Central memory CD8-positive, alpha-beta T cell (primary cell): ENCODE results near the gene KPNA5.
A peak's percentile ranks its signal among the peaks of the same experiment; 100 is the strongest.
"Not testable (repeated sequence)": the region's sequence is repeated elsewhere in the genome, so short reads cannot be mapped to it uniquely, and the experiment has no call there.

Experiments
- ATAC-seq: fragments of 150-1000 bp; cut with Tn5 transposase; replicated peaks from 2 replicates; pipeline ENCODE4 v1.10.0; 2022; ENCODE audit warnings: mild to moderate bottlenecking, moderate FRiP score, moderate number of reproducible peaks; ENCODE audit not compliant: poor library complexity, severe bottlenecking; ENCODE audit errors: extremely low read depth
- DNase-seq, 2 donors: peaks; one replicate each; pipeline ENCODE4 v3.0.0; 2021; ENCODE audit warnings: low spot score in 2 of 2
- H3K27ac Mint-ChIP-seq: one replicate; pipeline ENCODE4 v1.8.0; 2022; ENCODE audit warnings: low read depth, mild to moderate bottlenecking, moderate library complexity, mixed read lengths
- H3K27me3 Mint-ChIP-seq: one replicate; pipeline ENCODE4 v1.8.0; 2022; ENCODE audit warnings: mixed read lengths
- H3K36me3 Mint-ChIP-seq: one replicate; pipeline ENCODE4 v1.8.0; 2022; ENCODE audit warnings: mild to moderate bottlenecking, moderate library complexity, mixed read lengths; ENCODE audit not compliant: insufficient read depth
- H3K4me1 Mint-ChIP-seq: one replicate; pipeline ENCODE4 v1.8.0; 2022; ENCODE audit warnings: mixed read lengths
- H3K4me3 Mint-ChIP-seq: one replicate; pipeline ENCODE4 v1.8.0; 2022; ENCODE audit warnings: mild to moderate bottlenecking, moderate library complexity, mixed read lengths
- H3K9me3 Mint-ChIP-seq: one replicate; pipeline ENCODE4 v1.8.0; 2022; ENCODE audit warnings: mixed read lengths

KPNA5 gene

GRCh38 chr6:116672306-116672705 lies 8.7 kb upstream of the KPNA5 start:
- ATAC-seq (no peak), DNase-seq (no peak)
- Mint-ChIP-seq H3K9me3 (no peaks in the 10 kb centered on the region), H3K27ac (no peak overlapping the region), H3K36me3 (peaks cover 7% of the 10 kb centered on the region), H3K4me3 (no peak overlapping the region), H3K4me1 (peaks cover 13% of the 10 kb centered on the region), H3K27me3 (peaks cover 10% of the 10 kb centered on the region)

GRCh38 chr6:116676021-116676420 lies 5.0 kb upstream of the KPNA5 start:
- Mint-ChIP-seq H3K4me3 (no peak overlapping the region), H3K27me3 (no peaks in the 10 kb centered on the region), H3K27ac (no peak overlapping the region), H3K9me3 (no peaks in the 10 kb centered on the region), H3K4me1 (peaks cover 6% of the 10 kb centered on the region), H3K36me3 (peaks cover 8% of the 10 kb centered on the region)
- ATAC-seq (no peak), DNase-seq (no peak)

- Mint-ChIP-seq H3K4me3 (peak overlapping the region; percentile 99), H3K9me3 (no peaks in the 10 kb centered on the region), H3K36me3 (peaks cover 20% of the 10 kb centered on the region), H3K27me3 (no peaks in the 10 kb centered on the region), H3K27ac (peak overlapping the region; percentile 99), H3K4me1 (peaks cover 43% of the 10 kb centered on the region)
- ATAC-seq: peak; percentile 34
- DNase-seq: no peak
Observed at GRCh38 chr6:116682334-116682712, 1.3 kb downstream of the KPNA5 start.

- Mint-ChIP-seq H3K27me3 (no peaks in the 10 kb centered on the region), H3K4me3 (no peak overlapping the region), H3K27ac (no peak overlapping the region), H3K9me3 (no peaks in the 10 kb centered on the region), H3K4me1 (peaks cover 62% of the 10 kb centered on the region), H3K36me3 (peaks cover 22% of the 10 kb centered on the region)
- no peak for ATAC-seq
- no peak for DNase-seq
Observed at GRCh38 chr6:116685437-116685993, 4.5 kb downstream of the KPNA5 start.

GRCh38 chr6:116686475-116687101 lies 5.6 kb downstream of the KPNA5 start:
- H3K9me3 Mint-ChIP-seq, ATAC-seq, H3K4me3 Mint-ChIP-seq, DNase-seq, H3K27me3 Mint-ChIP-seq, H3K27ac Mint-ChIP-seq: not testable (repeated sequence)
- Mint-ChIP-seq H3K36me3 (peaks cover 21% of the 10 kb centered on the region), H3K4me1 (peaks cover 64% of the 10 kb centered on the region)

- Mint-ChIP-seq H3K4me3 (no peak overlapping the region), H3K9me3 (no peaks in the 10 kb centered on the region), H3K36me3 (peaks cover 28% of the 10 kb centered on the region), H3K27ac (no peak overlapping the region), H3K27me3 (no peaks in the 10 kb centered on the region), H3K4me1 (peaks cover 46% of the 10 kb centered on the region)
- ATAC-seq (no peak), DNase-seq (no peak)
Observed at GRCh38 chr6:116691154-116691553, 10.1 kb downstream of the KPNA5 start.

GRCh38 chr6:116692873-116693272 lies 11.9 kb downstream of the KPNA5 start:
- H3K9me3 Mint-ChIP-seq, H3K4me3 Mint-ChIP-seq, DNase-seq, H3K27ac Mint-ChIP-seq, H3K27me3 Mint-ChIP-seq, ATAC-seq: not testable (repeated sequence)
- Mint-ChIP-seq H3K4me1 (peaks cover 41% of the 10 kb centered on the region), H3K36me3 (peaks cover 34% of the 10 kb centered on the region)

- Mint-ChIP-seq H3K36me3 (peaks cover 36% of the 10 kb centered on the region), H3K4me1 (peaks cover 38% of the 10 kb centered on the region)
- H3K27me3 Mint-ChIP-seq, H3K9me3 Mint-ChIP-seq, ATAC-seq, H3K27ac Mint-ChIP-seq, H3K4me3 Mint-ChIP-seq, DNase-seq: not testable (repeated sequence)
Observed at GRCh38 chr6:116693275-116693674, 12.3 kb downstream of the KPNA5 start.

- DNase-seq (no peak), ATAC-seq (peak; percentile 85)
- Mint-ChIP-seq H3K27me3 (no peaks in the 10 kb centered on the region), H3K4me1 (peaks cover 28% of the 10 kb centered on the region), H3K36me3 (peaks cover 43% of the 10 kb centered on the region), H3K4me3 (no peak overlapping the region), H3K27ac (no peak overlapping the region), H3K9me3 (no peaks in the 10 kb centered on the region)
Observed at GRCh38 chr6:116695401-116695800, 14.4 kb downstream of the KPNA5 start.

- Mint-ChIP-seq H3K4me1 (peaks cover 22% of the 10 kb centered on the region), H3K36me3 (peaks cover 43% of the 10 kb centered on the region), H3K27me3 (no peaks in the 10 kb centered on the region), H3K27ac (no peak overlapping the region), H3K4me3 (no peak overlapping the region), H3K9me3 (no peaks in the 10 kb centered on the region)
- no peak for DNase-seq
- ATAC-seq: no peak
Observed at GRCh38 chr6:116697480-116697879, 16.5 kb downstream of the KPNA5 start.

- H3K4me1 Mint-ChIP-seq: peaks cover 12% of the 10 kb centered on the region
- H3K36me3 Mint-ChIP-seq: peaks cover 47% of the 10 kb centered on the region
- DNase-seq, ATAC-seq, H3K27me3 Mint-ChIP-seq, H3K27ac Mint-ChIP-seq, H3K4me3 Mint-ChIP-seq, H3K9me3 Mint-ChIP-seq: not testable (repeated sequence)
Observed at GRCh38 chr6:116703888-116704287, 22.9 kb downstream of the KPNA5 start.

- peaks cover 42% of the 10 kb centered on the region for H3K36me3 Mint-ChIP-seq
- DNase-seq: no peak
- H3K27ac Mint-ChIP-seq: no peak overlapping the region
Observed at GRCh38 chr6:116705917-116706316, 24.9 kb downstream of the KPNA5 start.

GRCh38 chr6:116714296-116714695 lies 33.3 kb downstream of the KPNA5 start:
- ATAC-seq (no peak), DNase-seq (no peak)
- H3K27ac Mint-ChIP-seq: no peak overlapping the region
- H3K9me3 Mint-ChIP-seq: no peaks in the 10 kb centered on the region
- H3K4me1 Mint-ChIP-seq: peaks cover 25% of the 10 kb centered on the region
- H3K4me3 Mint-ChIP-seq: no peak overlapping the region
- peaks cover 46% of the 10 kb centered on the region for H3K36me3 Mint-ChIP-seq
- H3K27me3 Mint-ChIP-seq: no peaks in the 10 kb centered on the region

More at GRCh38 chr6:116705917-116706316, 24.9 kb downstream of the KPNA5 start:
- H3K4me1 Mint-ChIP-seq: peaks cover 6% of the 10 kb centered on the region
- H3K27me3 Mint-ChIP-seq: no peaks in the 10 kb centered on the region
- ATAC-seq: no peak
- no peak overlapping the region for H3K4me3 Mint-ChIP-seq
- no peaks in the 10 kb centered on the region for H3K9me3 Mint-ChIP-seq
